Keratinocyte (primary cell): Measurements from ENCODE around the gene ANKDD1A.

Experiments used
- CTCF ChIP-seq, 3 experiments: IDR thresholded peaks in 1 of 3; conservative IDR thresholded peaks in 1 of 3; optimal IDR thresholded peaks in 1 of 3; 2 replicates in 2 of 3; 3 replicates in 1 of 3; pipeline versions ENCODE3 to v1.5.1; 2011; ENCODE audit warnings: low read length in 3 of 3, mild to moderate bottlenecking in 3 of 3, moderate library complexity in 2 of 3, control low read depth in 1 of 3, inconsistent platforms in 1 of 3; ENCODE audit not compliant: insufficient read depth in 2 of 3; ENCODE audit errors: extremely low read depth in 1 of 3
- EZH2 ChIP-seq: IDR thresholded peaks from one replicate; pipeline ENCODE4 v1.6.1; 2012; ENCODE audit warnings: inconsistent platforms, mild to moderate bottlenecking, low read length, moderate library complexity

GRCh38 chr15:64919721-64920120 is 8.0 kb downstream of the ANKDD1A start:
- no peak for TF ChIP-seq EZH2
- TF ChIP-seq CTCF (optimal IDR thresholded peaks at IDR 0.05 in 1 of 3, IDR thresholded peaks at IDR 0.05 in 1 of 3, conservative IDR thresholded peaks at IDR 0.05 in 1 of 3; ENCODE audit: extremely low read depth in 1 of 3, insufficient read depth in 2 of 3, low read length in 3 of 3) = no peak
